Left ventricle myocardium inferior (tissue), 1 donor: ENCODE data around the gene CLDN7. TPM values are rescaled to one million over a fixed set of nuclear protein-coding genes. Genes with fewer than 3 reads are reported as not detected.

ENCODE experiments used
- DNase-seq: peaks from one replicate; pipeline ENCODE4 v3.0.0-alpha.2; 2020
- H3K27ac ChIP-seq: fragments of 200-600 bp; replicated peaks from 2 replicates; pipeline ENCODE4 v1.8.0; 2021
- H3K27me3 ChIP-seq: fragments of 200-600 bp; 2 replicates; pipeline ENCODE4 v1.8.0; 2021; ENCODE audit warnings: low read depth
- H3K36me3 ChIP-seq: fragments of 200-600 bp; 2 replicates; pipeline ENCODE4 v1.8.0; 2021
- H3K4me1 ChIP-seq: fragments of 200-600 bp; 2 replicates; pipeline ENCODE4 v1.8.0; 2021
- H3K4me3 ChIP-seq: fragments of 200-600 bp; 2 replicates; pipeline ENCODE4 v1.8.0; 2021; ENCODE audit warnings: mild to moderate bottlenecking, moderate library complexity
- H3K9me3 ChIP-seq: fragments of 200-600 bp; replicated peaks from 2 replicates; pipeline ENCODE4 v1.8.0; 2021
- CTCF ChIP-seq: fragments of 200-600 bp; IDR thresholded peaks from 2 replicates; pipeline ENCODE4 v1.8.0; 2021; ENCODE audit warnings: antibody characterized with exemption, mild to moderate bottlenecking, borderline replicate concordance
- intact Hi-C: fragments of 100-400 bp; cut with micrococcal nuclease; formaldehyde crosslinking; loops from one replicate; pipeline ENCODE4 v1.11.0; 2022
- total RNA-seq: library from RNA; stranded (reverse); fragmentation: NEBNext Ultra II Directional; extraction: Animal tissue kit (Norgen Biotek cat#: 25700); gene quantifications from one replicate; pipeline ENCODE4 v1.2.1, GENCODE V29; 2021
- donor health status: DM: no; HTN: yes; CAD: no; lungs with severe emphysema.

CLDN7 gene
- total RNA-seq, 1 donor from 2014 or later, result 1.6 TPM

- no peak for DNase-seq
- intact Hi-C loops, result no loop called here
- H3K4me1 ChIP-seq, result peaks cover 49% of the 10 kb centered on the region
- no peaks in the 10 kb centered on the region for H3K27me3 ChIP-seq
- H3K36me3 ChIP-seq, result peaks cover 48% of the 10 kb centered on the region
- peak overlapping the region; percentile 97 for H3K4me3 ChIP-seq
- H3K9me3 ChIP-seq, result no peaks in the 10 kb centered on the region
- no peak for TF ChIP-seq CTCF
- H3K27ac ChIP-seq, result peak overlapping the region; percentile 99
Measured at GRCh38 chr17:7243453-7243729, 18.9 kb downstream of the CLDN7 start.

GRCh38 chr17:7242717-7243452 lies 19.4 kb downstream of the CLDN7 start:
- intact Hi-C loops, result no loop called here
- peak; percentile 97 for DNase-seq
- TF ChIP-seq CTCF, result no peak
- H3K4me3 ChIP-seq, result peak overlapping the region; percentile 97
- H3K4me1 ChIP-seq, result peaks cover 45% of the 10 kb centered on the region
- peaks cover 48% of the 10 kb centered on the region for H3K36me3 ChIP-seq
- peak overlapping the region; percentile 99 for H3K27ac ChIP-seq
- H3K9me3 ChIP-seq, result no peaks in the 10 kb centered on the region
- no peaks in the 10 kb centered on the region for H3K27me3 ChIP-seq

- peak within 1 kb of the TSS; percentile 97 for H3K4me3 ChIP-seq
Measured at GRCh38 chr17:7241783-7242716, 20.2 kb downstream of the CLDN7 start, which contains the start of gene GABARAP. Gene GABARAP, minus strand, starts transcription at chr17:7242449. Its CDS starts 119 bp downstream, at chr17:7242330.

GRCh38 chr17:7241090-7241733 lies 21.1 kb downstream of the CLDN7 start:
- no peak for TF ChIP-seq CTCF
- no peak for DNase-seq
- H3K27ac ChIP-seq, result peak overlapping the region; percentile 99
- H3K4me3 ChIP-seq, result peak overlapping the region; percentile 97
- H3K27me3 ChIP-seq, result no peaks in the 10 kb centered on the region
- H3K4me1 ChIP-seq, result peaks cover 57% of the 10 kb centered on the region
- H3K9me3 ChIP-seq, result no peaks in the 10 kb centered on the region
- intact Hi-C loops, result no loop called here
- H3K36me3 ChIP-seq, result peaks cover 47% of the 10 kb centered on the region

More at GRCh38 chr17:7241783-7242716, 20.2 kb downstream of the CLDN7 start, which contains the start of gene GABARAP:
- peak; percentile 95 for DNase-seq
- intact Hi-C loops, result no loop called here
- TF ChIP-seq CTCF, result no peak
- peaks cover 47% of the 10 kb centered on the region for H3K36me3 ChIP-seq
- peak within 1 kb of the TSS; percentile 99 for H3K27ac ChIP-seq
- H3K27me3 ChIP-seq, result no peaks in the 10 kb centered on the region
- H3K9me3 ChIP-seq, result no peaks in the 10 kb centered on the region
- H3K4me1 ChIP-seq, result peaks cover 52% of the 10 kb centered on the region

GRCh38 chr17:7240375-7240774 lies 21.9 kb downstream of the CLDN7 start:
- H3K36me3 ChIP-seq, result peaks cover 47% of the 10 kb centered on the region
- no peak for TF ChIP-seq CTCF
- peak overlapping the region; percentile 97 for H3K4me3 ChIP-seq
- peaks cover 63% of the 10 kb centered on the region for H3K4me1 ChIP-seq
- intact Hi-C loops, result no loop called here
- peak overlapping the region; percentile 99 for H3K27ac ChIP-seq
- no peaks in the 10 kb centered on the region for H3K9me3 ChIP-seq
- no peaks in the 10 kb centered on the region for H3K27me3 ChIP-seq
- no peak for DNase-seq
